ENCODE measurements around the gene PHLDB2.

Gene PHLDB2

DNA sequence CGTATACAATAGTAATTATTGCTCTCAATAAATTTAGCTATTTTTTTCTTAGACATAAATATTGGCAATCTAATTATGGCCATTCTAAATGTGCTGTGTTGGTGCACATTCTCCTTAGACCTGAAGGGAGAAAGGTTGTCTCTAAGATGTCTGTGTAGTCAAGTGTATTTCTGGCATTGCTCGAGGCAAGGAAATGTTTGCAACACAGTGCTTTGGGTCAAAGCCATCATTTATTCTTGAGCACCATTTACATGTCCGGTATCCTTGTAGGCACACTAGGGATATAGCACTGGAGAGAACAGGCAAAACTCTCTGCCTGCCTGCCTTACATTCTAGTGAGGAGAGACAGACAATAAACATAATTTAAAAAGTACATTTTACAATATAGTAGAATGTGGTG, 2.6 kb upstream of the PHLDB2 start:
- H3K4me3 ChIP-seq (ENCODE audit: low read depth, low read length) = no peak overlapping the region
- TF ChIP-seq, protein P1, sequence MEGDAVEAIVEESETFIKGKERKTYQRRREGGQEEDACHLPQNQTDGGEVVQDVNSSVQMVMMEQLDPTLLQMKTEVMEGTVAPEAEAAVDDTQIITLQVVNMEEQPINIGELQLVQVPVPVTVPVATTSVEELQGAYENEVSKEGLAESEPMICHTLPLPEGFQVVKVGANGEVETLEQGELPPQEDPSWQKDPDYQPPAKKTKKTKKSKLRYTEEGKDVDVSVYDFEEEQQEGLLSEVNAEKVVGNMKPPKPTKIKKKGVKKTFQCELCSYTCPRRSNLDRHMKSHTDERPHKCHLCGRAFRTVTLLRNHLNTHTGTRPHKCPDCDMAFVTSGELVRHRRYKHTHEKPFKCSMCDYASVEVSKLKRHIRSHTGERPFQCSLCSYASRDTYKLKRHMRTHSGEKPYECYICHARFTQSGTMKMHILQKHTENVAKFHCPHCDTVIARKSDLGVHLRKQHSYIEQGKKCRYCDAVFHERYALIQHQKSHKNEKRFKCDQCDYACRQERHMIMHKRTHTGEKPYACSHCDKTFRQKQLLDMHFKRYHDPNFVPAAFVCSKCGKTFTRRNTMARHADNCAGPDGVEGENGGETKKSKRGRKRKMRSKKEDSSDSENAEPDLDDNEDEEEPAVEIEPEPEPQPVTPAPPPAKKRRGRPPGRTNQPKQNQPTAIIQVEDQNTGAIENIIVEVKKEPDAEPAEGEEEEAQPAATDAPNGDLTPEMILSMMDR (IDR thresholded peaks at IDR 0.05; ENCODE audit: low read depth, low read length, missing control alignments) = no peak

DNA sequence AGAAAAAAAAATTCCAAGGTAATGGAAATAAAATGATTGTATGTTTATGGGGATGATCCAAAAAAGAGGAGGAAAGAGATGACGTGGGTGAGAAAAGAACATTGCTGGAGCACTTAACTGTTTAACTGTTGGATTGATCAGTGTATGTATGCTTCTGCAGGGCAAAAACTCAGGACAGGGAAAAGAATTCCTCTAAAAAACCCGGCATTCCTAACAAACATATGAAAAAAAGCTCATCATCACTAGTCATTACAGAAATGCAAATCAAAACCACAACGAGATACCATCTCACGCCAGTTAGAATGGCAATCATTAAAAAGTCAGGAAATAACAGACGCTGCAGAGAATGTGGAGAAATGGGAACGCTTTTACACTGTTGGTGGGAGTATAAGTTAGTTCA, 1.6 kb upstream of the PHLDB2 start:
- TF ChIP-seq, protein P1 (IDR thresholded peaks at IDR 0.05; ENCODE audit: low read depth, low read length, missing control alignments) = no peak
- no peak for DNase-seq (ENCODE audit: low read depth)
- no peak overlapping the region for H3K4me3 ChIP-seq (ENCODE audit: low read depth, low read length)

More for the DNA sequence above, 2.6 kb upstream of the PHLDB2 start:
- DNase-seq (ENCODE audit: low read depth) = no peak

- H3K4me3 ChIP-seq (ENCODE audit: low read depth, low read length) = no peak overlapping the region
- TF ChIP-seq, protein P1 (IDR thresholded peaks at IDR 0.05; ENCODE audit: low read depth, low read length, missing control alignments) = no peak
Observed at GRCh38 chr3:111858642-111859041, 423 bp upstream of the PHLDB2 start.

GRCh38 chr3:111859974-111860859, 1.2 kb downstream of the PHLDB2 start:
- TF ChIP-seq, protein P1 (IDR thresholded peaks at IDR 0.05; ENCODE audit: low read depth, low read length, missing control alignments) = peak; percentile 16
- peak overlapping the region; percentile 57 for H3K4me3 ChIP-seq (ENCODE audit: low read depth, low read length)
- DNase-seq (ENCODE audit: low read depth) = peak; percentile 53

More at GRCh38 chr3:111858642-111859041, 423 bp upstream of the PHLDB2 start:
- no peak for DNase-seq (ENCODE audit: low read depth)

GRCh38 chr3:111861391-111861790, 2.3 kb downstream of the PHLDB2 start:
- DNase-seq (ENCODE audit: low read depth) = no peak
- TF ChIP-seq, protein P1 (IDR thresholded peaks at IDR 0.05; ENCODE audit: low read depth, low read length, missing control alignments) = no peak
- no peak overlapping the region for H3K4me3 ChIP-seq (ENCODE audit: low read depth, low read length)

- no peak for DNase-seq (ENCODE audit: low read depth)
- H3K4me3 ChIP-seq (ENCODE audit: low read depth, low read length) = no peak overlapping the region
- TF ChIP-seq, protein P1 (IDR thresholded peaks at IDR 0.05; ENCODE audit: low read depth, low read length, missing control alignments) = no peak
Observed at GRCh38 chr3:111862415-111862814, 3.4 kb downstream of the PHLDB2 start.

All from GM12864 (cell line).